GM18868 (cell line): ENCODE data around the gene CCP110.
"Not testable (repeated sequence)": the region's sequence is repeated elsewhere in the genome, so short reads cannot be mapped to it uniquely, and the experiment has no call there.

Source experiments
- ATAC-seq: cut with Tn5 transposase; IDR thresholded peaks from one replicate; pipeline ENCODE4 v1.9.1; 2021; ENCODE audit warnings: mild to moderate bottlenecking, moderate library complexity; ENCODE audit not compliant: unreplicated experiment

The CCP110 gene

DNA sequence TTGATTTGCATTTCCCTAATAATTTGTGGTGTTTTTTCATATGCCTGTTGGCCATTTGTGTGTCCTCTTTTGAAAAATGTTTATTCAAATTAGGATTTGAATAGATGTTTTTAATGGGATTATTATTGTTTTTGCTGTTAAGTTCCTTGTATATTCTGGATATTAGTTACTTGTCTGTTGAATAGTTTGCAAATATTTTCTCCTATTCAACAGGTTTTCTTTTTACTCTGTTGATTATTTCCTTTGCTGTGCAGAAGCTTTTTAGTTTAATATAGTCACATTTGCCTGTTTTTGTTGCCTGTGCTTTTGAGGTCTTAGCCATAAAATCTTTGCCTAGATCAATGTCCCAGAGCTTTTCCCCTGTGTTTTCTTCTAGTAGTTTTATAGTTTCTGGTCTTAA is 11.4 kb upstream of the CCP110 start:
- no peak for ATAC-seq

DNA sequence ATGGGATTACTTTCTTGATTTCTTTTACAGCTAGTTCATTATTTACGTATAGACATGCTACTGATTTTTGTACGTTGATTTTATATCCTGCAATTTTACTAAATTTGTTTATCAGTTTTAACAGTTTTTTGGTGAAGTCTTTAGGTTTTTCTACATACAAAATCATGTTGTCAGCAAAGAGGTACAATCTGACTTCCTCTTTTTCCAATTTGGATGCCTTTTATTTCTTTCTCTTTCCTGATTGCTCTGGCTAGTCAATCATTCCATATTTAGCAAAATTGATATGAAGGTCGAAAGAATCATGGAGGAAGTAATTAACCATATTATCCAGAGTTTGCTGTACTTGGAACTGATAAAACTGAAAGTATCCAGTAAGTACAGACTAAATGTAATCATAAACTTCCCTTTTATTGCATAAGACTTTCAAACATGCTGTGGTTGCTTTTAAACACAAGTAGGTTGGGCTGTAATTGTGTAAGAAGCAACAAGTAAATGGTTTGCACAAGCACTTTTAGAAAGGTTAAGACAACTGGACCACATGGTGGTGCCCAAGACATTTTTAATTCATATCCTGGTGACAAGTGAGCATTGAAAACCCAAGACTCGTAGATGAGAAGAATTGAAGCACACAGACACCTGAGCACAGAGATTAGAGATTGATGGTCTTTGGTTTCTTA is 10.2 kb upstream of the CCP110 start:
- ATAC-seq = no peak

DNA sequence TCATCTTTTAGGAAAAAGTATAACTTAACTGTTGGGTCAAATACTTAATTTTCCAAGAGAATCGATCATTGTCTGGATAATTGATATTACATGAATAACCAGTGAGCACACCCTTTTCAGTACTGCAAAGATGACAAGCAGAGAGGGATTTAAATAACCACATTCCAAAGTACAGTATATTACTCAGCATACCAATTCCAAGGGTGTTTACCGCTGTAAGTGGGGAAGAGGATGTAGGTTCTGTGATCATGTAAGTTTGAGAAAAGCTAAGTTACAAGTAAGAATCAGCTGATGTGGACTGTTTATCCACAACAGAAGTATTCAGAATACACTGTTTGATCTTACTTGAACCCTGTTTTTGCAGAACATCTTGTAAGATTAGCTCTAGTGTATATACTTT is 8.0 kb upstream of the CCP110 start:
- ATAC-seq = no peak

DNA sequence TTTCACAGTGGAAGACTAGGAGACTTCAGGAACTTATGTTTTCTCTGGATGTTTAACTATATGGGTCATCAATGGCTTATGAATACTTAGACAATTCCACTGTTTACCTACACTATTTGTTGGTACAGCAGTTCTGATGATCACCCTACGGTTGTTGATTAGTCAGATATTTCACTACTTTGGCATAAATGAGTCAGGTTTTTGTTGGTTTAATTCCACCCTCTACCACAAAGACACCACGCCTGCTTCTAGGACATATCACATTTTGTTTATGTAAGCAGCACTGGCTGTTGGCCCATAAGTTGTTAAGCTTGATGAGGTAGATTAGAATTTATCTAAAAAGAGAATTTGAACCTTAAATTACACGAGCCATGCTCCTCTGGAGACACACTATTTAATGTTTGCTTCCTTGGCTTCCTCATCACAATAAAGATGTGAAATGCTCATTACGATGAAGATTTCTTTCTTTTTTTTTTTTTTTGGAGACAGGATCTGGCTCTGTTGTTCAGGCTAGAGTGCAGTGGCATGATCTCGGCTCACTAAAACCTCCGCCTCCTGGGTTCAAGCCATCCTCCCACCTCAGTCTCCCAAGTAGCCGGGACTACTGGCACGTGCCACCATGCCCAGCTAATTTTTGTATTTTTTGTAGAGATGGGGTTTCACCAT is 6.2 kb upstream of the CCP110 start:
- ATAC-seq = no peak

DNA sequence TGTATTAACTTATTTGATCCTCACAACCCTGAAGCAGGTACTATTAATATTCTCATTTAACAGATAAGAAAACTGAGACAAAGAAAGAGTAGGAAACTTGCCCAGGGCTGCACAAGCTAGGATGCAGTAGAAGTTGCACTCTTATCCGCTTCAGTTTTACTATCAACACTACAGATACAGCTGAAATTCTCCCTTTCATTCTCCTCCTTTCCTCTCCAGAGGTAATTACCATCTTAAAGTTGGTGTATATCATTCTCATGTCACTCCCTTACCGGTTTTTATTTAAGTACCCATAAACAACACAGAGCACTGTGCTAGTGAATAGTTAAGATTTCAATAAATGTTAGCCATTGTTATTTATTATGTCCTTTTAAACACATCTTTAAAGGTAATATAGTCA is 5.4 kb upstream of the CCP110 start:
- no peak for ATAC-seq

DNA sequence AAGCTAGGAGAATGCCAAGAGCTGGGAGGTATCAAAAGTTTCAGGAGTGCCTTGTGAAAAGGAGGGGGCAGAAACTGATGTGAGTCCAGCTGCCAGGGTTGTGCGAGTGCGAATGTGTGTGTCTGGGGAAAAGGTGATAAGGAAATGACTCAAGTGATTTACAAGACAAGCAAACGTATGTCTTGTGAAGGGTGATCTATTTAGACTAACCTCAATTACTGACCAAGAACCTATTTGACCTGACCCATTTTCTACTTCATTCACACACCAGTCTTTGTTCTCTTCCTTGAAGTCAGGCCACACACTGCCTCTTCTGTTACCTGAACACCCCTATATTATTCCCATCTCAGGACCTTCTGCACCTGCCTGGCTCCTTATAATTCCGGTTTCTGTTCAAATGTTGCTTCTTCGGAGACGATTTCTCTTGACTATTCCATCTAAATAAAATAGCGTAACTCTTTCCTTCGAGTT is 2.8 kb upstream of the CCP110 start:
- ATAC-seq = no peak

DNA sequence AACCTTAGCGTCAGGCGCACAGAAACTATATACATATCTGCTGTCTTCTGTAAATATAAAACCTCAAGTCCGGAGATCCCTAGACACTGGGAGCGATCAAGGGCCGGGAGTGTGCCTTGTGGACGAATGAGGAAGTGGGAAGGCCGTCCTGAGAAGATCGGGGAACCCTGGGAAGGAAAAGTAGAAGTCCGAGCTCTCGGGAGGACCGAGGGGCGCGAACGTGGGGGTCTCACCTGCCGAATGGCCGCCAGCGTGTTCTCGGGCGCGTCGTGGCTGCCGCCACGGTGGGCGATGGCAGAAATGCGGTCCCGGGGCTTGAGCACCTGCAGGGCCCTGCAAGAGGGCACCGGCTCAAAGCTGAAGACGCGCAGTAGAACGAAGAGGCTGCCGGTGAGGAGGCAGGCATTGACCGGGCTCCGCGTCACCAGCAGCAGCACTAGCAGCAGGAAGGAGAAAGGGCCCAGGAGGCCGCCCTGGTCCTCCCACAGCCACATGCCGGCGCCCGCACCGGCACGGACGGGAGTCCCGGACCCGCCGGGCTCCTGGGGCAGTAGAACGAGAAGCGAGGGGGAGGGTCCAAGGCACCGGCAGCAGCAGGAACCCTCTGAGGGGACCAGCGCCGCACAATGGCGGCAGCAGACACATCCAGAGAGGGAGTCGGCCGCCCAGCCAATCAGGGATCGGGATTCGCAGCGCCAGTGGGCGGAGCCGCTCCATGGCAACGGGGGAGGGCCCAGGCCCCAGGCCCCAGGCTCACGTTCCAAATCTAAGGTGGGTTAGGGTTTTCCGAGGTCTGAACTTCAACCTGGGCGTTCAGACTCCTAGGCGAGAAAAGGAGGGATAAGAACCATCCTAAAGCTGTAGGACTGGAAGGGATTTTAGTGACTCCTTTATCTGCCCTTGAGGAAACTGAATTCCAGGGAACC is 2.0 kb upstream of the CCP110 start, which contains the start of gene GDE1:
Gene GDE1, minus strand, starts transcription at position 628 of the 926 bp plus-strand sequence. Its CDS starts 134 bp downstream, at position 494.
- ATAC-seq = peak; percentile 83

DNA sequence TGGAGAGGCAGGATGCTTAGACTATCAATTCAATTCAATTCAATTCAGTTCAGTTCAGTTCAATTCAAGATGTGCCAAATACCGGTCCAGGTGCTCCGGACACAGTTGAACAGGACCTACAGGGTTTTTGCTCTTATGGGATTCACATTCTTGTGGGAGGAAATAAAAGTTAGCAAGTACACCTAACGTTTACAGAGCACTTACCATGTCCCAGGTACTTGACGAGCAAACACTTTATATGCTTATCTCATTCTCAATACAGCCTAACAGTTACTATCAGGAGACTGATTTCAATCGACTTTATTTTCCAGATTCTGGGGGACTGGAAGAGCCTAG is 1.4 kb upstream of the CCP110 start:
- no peak for ATAC-seq

DNA sequence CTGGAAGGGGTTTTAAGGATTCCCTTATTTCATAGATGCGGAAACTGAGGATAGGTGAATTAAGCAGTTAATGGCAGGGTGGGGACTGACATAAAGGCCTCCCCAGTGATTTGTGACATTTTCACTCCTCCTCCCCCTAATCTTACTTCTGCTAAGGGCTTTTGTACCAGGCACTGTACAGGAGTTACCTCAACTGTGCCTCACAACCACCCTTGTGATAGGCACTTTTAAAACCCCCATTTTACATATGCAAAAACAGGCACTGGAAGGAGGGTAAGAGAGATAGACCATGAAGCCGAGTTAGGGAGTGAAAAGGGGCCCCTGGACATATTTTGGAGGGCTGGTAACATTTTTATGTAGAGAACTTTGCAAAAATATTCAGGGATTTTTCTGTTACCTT is 982 bp upstream of the CCP110 start:
- ATAC-seq = no peak

DNA sequence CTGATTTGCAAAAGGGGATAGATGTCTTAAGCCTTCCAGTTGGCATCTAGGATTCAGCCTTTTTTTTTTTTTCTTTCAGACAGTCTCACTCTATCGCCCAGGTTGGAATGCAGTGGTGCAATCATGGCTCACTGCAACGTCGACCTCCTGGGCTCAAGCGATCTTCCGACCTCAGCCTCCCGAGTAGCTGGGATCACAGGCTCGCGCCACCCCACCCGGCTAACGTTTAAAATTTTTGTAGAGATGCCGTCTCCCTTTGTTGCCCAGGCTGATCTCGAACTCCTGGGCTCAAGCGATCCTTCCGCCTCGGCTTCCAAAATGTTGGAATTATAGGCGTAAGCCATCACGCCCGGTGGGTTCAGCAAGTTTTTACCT is 571 bp upstream of the CCP110 start:
- ATAC-seq = no peak

DNA sequence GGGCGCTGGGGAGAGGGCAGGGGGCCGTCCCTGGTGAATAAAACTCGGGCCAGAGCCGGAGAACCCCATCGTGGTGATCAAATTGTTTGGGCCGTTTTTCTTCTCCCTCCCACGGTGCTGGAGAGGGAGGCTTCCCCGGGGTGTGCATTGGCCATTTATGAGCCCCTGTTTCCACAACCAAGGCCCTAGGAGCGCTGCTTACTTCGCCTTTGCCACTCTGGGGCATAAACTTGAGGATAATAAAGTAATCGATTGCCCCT is 544 bp downstream of the CCP110 start:
- no peak for ATAC-seq

DNA sequence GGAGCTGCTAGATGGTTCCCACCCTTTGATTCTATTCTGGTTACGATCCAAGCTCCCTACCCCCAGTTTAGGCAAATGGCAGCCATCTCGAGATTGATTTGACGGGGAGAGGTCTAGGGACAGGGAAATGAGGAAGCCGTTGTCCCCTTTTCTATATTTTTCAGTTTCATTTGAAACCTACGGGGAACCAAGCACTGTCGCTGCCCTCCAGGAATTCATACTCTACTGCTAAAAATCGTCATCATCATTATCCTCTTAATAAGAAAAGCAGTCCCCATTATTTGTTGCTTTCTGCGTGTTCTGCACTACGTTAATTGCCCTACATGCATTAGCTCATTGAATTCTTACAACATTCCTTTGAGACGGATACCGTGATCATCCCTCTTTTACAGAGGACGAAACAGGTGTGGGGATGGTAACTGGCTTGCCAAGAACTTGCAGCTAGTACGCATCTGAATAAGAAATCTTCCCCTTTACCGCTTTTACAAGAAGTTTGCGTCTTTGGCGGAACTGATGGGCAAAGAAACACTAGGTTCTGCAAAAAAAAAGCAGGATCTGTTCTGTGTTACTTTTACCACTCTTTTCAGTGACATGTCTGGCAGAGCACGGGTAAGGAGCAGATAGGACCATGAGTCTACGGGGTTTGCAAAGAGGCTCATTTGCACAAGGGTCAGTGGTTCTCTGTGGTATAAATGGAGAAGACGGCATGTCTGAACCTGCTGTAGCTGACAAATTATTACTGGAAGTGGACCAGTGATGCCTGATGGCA is 1.1 kb downstream of the CCP110 start:
- ATAC-seq = no peak

DNA sequence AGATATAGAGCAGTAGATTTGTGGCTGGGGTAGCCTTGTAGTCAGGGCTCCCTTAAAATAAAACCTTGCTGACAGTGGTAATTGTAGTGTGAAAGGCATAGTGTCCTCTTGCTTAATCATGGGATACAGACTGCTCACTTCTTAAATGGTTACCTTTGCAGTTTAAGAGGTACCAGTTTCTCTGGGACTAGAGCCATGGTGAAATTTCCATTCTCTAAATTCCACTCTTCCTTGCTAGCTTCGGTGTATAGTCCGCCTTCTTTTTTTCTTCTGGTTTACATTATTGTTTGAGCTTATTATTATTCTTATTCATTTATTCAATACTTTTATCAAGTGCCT is 1.6 kb downstream of the CCP110 start:
- no peak for ATAC-seq

DNA sequence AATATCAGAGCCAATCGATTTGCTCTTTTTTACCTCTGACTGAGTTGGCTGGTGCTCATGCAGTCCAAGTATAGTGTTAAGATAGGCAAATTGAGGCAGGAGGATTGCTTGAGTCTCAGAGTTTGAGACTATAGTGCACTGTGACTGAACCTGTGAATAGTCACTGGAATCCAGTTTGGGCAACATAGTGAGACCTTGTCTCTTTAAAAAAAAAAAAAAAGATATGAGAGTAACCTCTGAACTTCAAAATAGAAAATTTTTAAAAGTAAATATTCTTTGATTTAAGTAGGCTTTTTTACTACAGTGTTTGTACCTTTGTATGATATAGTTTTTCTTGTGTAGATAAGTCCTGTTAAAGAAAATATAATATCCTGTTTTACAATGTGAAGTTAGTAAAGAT is 3.4 kb downstream of the CCP110 start:
- ATAC-seq = no peak

DNA sequence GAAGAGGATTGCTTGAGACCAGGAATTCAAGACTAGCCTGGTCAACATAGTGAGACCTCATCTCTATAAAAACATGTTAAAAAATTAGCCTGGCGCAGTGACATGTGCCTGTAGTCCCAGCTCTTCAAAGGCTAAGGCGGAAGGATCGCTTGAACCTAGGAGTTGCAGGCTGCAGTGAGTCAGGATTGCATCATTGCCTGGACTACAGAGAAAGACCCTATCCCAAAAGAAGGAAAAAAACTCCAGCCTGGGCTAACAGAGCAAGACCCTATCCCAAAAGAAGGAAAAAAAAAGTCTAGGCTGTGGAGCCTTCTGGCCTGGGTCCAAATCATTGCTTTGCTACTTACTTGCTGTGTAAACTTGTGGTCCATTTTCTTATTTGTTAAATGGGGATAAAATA is 4.9 kb downstream of the CCP110 start:
- no peak for ATAC-seq

DNA sequence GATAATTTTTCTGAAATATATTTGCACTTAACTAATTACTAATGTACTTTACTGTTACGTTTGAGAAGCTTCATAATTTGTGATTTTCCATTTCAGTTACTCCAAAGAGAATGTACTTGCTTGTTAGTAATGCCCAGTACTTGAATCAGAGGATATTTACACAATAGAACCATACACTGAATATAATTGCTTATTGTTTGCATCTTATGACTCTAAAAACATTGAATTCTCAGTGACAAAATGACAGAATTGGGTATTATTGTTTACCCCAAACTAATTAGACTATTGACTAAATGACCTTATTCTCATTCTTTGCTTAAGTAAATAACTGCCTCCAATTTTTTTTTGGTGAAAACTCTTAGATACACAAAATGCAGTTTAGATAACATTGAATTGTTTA is 8.9 kb downstream of the CCP110 start:
- ATAC-seq = no peak

DNA sequence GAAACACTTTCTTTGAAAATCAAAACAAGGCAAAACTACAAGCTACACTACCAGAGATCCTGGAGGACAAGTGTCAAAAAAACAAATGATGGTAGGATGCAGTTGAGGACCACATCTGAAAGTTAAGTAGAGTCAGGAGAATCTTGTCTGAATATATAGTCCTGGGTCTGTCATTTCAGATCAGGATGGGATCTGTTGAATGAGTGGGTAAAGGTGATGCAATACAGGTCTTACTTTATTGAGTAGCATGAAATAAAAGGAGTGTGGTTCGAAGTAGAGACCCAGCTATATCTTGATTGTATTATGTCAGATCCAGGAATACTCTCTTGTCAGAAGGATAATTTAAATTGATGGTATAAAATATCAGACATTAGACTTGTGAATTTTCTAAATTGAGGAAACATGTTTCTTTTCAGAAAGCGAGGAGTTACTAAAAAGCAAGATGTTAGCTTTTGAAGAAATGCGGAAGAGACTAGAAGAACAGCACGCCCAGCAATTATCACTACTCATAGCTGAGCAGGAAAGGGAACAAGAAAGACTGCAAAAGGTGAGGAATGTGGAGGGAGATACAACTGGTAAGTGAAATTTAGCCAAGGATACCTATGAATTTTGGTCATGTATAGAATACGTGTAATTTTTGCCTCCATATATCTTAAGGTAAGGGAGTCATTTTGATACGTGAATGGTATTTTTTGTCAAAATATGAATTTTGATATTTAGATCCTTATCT is 16.7 kb downstream of the CCP110 start:
- ATAC-seq = no peak

DNA sequence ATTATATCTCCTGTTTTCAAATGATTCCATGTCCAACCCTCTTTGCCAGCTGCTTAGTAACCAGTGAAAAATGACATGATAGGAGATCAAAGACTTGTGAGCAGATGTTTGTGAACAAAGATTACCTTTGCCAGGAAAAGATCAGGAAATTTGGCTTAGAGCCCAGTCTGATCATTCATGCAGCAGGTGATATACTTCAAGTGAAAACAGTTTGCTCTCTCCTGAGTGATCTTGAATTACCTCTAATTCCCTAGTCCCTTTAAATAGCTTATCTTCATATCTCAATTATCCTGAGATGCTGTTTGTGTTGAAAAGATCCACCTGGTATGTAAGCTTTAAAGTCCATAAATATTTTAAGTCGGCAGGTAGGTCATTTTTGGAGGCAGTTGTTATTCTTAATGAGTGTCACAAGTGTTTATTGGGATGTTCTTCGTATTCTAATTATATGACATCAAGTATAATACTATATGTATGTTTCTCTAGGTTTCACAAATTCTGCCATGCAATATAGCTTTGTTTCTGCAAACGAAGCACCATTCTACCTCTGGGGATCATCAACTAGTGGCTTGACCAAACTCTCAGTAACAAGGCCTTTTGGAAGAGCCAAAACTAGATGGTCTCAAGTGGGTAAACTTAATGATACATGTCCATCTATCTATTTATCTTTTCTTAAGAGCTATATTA is 18.5 kb downstream of the CCP110 start:
- ATAC-seq = no peak

DNA sequence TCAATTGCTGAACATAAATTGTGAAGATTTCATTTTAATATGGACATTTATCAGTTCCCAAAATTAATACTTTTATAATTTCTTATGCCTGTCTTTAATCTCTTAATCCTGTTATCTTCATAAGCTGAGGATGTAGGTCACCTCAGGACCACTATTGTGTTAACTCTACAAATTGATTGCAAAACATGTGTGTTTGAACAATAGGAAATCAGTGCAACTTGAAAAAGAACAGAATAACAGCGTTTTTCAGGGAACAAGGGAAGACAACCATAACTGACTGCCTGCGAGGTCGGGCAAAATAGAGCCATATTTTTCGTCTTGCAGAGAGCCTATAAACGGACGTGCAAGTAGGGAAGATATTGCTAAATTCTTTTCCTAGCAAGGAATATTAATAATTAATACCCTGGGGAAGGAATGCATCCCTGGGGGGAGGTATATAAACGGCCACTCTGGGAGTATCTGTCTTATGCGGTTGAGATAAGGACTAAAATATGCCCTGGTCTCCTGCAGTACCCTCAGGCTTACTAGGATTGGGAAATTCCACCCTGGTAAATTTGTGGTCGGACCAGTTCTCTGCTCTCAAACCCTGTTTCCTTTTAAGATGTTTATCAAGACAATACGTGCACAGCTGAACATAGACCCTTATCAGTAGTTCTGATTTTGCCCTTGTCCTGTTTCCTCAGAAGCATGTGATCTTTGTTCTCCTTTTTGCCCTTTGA is 19.7 kb downstream of the CCP110 start:
- ATAC-seq = not testable (repeated sequence)

DNA sequence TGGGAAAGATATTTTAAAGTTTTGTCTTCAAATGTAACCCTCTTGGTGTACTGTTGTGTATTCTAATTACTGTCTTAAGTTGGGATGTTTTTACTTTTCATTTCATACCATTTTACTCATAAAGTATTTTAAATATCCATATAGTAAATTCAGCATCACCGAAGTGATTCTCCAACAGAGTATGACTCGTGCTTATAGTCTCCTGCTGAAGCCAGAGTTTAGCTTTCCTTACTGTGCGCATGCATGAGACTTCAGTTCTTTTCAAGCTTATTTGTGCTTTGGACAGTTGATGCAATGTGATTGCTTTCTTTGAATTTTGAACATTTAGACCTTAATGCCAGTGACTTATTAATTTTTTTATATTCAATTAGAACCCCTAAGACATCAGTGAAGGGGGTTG is 24.4 kb downstream of the CCP110 start:
- no peak for ATAC-seq
